HG03432 (cell line): ENCODE results near the gene HDAC8.
"Not testable (repeated sequence)": the region's sequence is repeated elsewhere in the genome, so short reads cannot be mapped to it uniquely, and the experiment has no call there.

Experiments
- ATAC-seq: cut with Tn5 transposase; IDR thresholded peaks from one replicate; pipeline ENCODE4 v1.9.1; 2021; ENCODE audit warnings: mild to moderate bottlenecking, moderate library complexity; ENCODE audit not compliant: unreplicated experiment

Gene HDAC8

GRCh38 chrX:72326605-72327300 lies 245.9 kb downstream of the HDAC8 start:
- no peak for ATAC-seq

- ATAC-seq: not testable (repeated sequence)
Measured at GRCh38 chrX:72319651-72320050, 253.0 kb downstream of the HDAC8 start.

GRCh38 chrX:72317139-72317538 lies 255.5 kb downstream of the HDAC8 start:
- ATAC-seq: no peak

GRCh38 chrX:72316408-72317110 lies 256.1 kb downstream of the HDAC8 start:
- ATAC-seq: no peak

GRCh38 chrX:72314881-72315280 lies 257.8 kb downstream of the HDAC8 start:
- ATAC-seq: no peak

GRCh38 chrX:72313707-72314641 lies 258.7 kb downstream of the HDAC8 start:
- no peak for ATAC-seq

GRCh38 chrX:72312311-72312940 lies 260.2 kb downstream of the HDAC8 start:
- ATAC-seq: no peak

- ATAC-seq: no peak
Measured at GRCh38 chrX:72309297-72310071, 263.2 kb downstream of the HDAC8 start.

GRCh38 chrX:72308566-72309296 lies 263.9 kb downstream of the HDAC8 start:
- no peak for ATAC-seq

- no peak for ATAC-seq
Measured at GRCh38 chrX:72308209-72308565, 264.5 kb downstream of the HDAC8 start.

GRCh38 chrX:72307646-72308051 lies 265.0 kb downstream of the HDAC8 start:
- no peak for ATAC-seq

GRCh38 chrX:72306851-72307645 lies 265.6 kb downstream of the HDAC8 start:
- ATAC-seq: peak; percentile 71

GRCh38 chrX:72306085-72306801 lies 266.4 kb downstream of the HDAC8 start:
- peak; percentile 13 for ATAC-seq

- ATAC-seq: no peak
Measured at GRCh38 chrX:72305286-72306084, 267.2 kb downstream of the HDAC8 start, which contains the start of gene CITED1. Gene CITED1 (minus strand): TSS chrX:72305914. CDS start chrX:72302869, 3,045 bp downstream.

- ATAC-seq: no peak
Measured at GRCh38 chrX:72304877-72305276, 267.8 kb downstream of the HDAC8 start.

GRCh38 chrX:72301781-72302180 lies 270.9 kb downstream of the HDAC8 start:
- ATAC-seq: no peak
